ENCODE data around the gene CMTM7.

Gene CMTM7

DNA sequence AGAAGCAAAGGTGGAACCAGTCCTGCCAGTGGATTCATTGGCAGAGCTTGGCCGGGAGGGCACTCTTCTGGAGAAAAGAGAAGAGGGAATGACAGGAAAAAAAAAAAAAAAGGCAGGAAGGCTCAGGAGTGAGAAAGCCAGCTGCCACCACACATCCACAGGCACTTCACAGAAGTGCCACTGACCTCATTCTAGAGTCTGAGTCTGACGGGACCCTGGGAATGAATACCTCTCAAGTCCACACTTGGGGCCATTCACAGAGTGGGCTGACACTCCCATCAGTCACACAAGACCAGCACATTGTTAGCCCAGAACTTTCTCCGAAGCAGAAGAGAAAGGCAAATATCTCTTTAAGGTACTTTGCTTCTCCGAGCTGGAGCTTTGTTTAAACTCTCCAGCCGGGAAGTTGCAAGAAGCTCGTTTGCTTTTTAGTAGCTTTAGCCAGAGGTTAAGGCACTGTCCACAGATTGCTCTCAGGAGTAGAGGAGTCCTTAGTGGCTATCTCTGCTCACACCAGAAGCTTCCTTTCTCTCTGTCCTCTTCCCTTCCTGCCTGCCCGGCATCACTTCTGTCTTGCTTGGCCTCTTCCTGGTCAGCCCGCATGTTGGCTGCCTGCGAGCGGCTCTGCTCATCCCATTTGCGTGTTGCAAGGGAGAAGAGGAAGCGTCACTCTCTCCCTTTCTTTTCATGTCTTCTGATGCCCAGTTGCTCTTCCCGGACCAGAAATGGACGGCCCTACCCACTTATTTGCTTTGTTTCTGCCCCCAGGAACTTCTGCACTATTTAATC is 57.2 kb downstream of the CMTM7 start:
- DNase-seq (ENCODE audit: low read depth) = no peak
- H3K4me3 ChIP-seq (ENCODE audit: low read length) = no peak overlapping the region
- TF ChIP-seq, protein P1, sequence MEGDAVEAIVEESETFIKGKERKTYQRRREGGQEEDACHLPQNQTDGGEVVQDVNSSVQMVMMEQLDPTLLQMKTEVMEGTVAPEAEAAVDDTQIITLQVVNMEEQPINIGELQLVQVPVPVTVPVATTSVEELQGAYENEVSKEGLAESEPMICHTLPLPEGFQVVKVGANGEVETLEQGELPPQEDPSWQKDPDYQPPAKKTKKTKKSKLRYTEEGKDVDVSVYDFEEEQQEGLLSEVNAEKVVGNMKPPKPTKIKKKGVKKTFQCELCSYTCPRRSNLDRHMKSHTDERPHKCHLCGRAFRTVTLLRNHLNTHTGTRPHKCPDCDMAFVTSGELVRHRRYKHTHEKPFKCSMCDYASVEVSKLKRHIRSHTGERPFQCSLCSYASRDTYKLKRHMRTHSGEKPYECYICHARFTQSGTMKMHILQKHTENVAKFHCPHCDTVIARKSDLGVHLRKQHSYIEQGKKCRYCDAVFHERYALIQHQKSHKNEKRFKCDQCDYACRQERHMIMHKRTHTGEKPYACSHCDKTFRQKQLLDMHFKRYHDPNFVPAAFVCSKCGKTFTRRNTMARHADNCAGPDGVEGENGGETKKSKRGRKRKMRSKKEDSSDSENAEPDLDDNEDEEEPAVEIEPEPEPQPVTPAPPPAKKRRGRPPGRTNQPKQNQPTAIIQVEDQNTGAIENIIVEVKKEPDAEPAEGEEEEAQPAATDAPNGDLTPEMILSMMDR (IDR thresholded peaks at IDR 0.05; ENCODE audit: insufficient read depth, low read depth, low read length, missing control alignments) = no peak

GRCh38 chr3:32449691-32450090 is 58.0 kb downstream of the CMTM7 start:
- no peak for DNase-seq (ENCODE audit: low read depth)
- TF ChIP-seq, protein P1 (IDR thresholded peaks at IDR 0.05; ENCODE audit: insufficient read depth, low read depth, low read length, missing control alignments) = no peak
- no peak overlapping the region for H3K4me3 ChIP-seq (ENCODE audit: low read length)

- no peak overlapping the region for H3K4me3 ChIP-seq (ENCODE audit: low read length)
- TF ChIP-seq, protein P1 (IDR thresholded peaks at IDR 0.05; ENCODE audit: insufficient read depth, low read depth, low read length, missing control alignments) = no peak
- no peak for DNase-seq (ENCODE audit: low read depth)
Observed at GRCh38 chr3:32450426-32450825, 58.8 kb downstream of the CMTM7 start.

DNA sequence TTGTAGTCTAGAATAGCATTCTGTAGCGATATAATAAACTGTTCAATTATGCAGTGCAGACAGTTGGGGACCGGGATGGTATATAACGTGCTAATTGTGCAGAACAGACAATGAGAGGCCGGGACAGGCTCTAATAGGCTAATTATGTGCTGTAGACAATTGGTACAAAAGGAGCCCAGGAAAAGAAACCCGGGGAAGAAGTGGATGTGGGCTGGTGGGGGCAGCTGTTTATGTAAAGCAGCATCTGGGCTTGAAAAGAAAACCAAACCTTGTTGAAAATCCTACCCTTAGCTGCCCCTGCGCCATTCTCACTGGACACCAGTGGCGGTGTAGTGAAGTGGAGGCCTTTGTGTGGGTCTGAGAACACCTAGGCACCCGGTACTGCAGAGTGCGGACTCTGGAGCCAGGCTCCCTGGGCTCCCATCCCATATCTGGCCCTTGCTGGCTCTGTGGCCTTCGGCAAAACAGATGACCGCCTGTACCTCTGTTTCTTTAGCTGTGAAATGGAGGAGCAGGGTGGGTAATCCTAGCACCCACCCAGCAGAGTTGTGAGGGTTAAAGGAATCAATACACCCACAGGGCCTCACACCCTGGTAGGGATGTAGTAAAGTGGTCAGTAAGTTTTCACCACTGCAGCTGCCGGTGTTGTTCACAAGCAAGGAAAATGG is 59.5 kb downstream of the CMTM7 start:
- H3K4me3 ChIP-seq (ENCODE audit: low read length) = no peak overlapping the region
- TF ChIP-seq, protein P1 (IDR thresholded peaks at IDR 0.05; ENCODE audit: insufficient read depth, low read depth, low read length, missing control alignments) = no peak
- no peak for DNase-seq (ENCODE audit: low read depth)

GRCh38 chr3:32452009-32452408 is 60.4 kb downstream of the CMTM7 start:
- TF ChIP-seq, protein P1 (IDR thresholded peaks at IDR 0.05; ENCODE audit: insufficient read depth, low read depth, low read length, missing control alignments) = no peak
- DNase-seq (ENCODE audit: low read depth) = no peak
- H3K4me3 ChIP-seq (ENCODE audit: low read length) = no peak overlapping the region

DNA sequence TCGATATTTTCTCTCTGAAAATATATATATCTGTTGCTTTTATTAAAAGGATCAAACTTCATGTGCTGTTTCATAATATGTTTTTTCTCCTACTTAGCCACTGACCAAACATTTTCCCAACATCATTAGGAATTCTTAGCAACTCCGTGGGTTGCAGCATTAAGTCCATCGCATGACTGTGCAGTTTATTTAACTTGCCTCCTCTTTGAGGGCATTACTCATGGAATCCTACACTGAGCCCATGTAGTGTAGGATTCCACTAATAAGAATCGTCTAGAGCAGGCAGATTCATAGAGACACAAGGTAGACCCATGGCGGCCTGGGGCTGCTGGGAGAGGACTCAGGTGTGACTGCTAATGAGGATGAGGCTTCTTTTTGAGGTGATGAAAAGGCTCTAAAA is 61.7 kb downstream of the CMTM7 start:
- TF ChIP-seq, protein P1 (IDR thresholded peaks at IDR 0.05; ENCODE audit: insufficient read depth, low read depth, low read length, missing control alignments) = no peak
- H3K4me3 ChIP-seq (ENCODE audit: low read length) = no peak overlapping the region
- DNase-seq (ENCODE audit: low read depth) = no peak
